Muscle layer of duodenum (tissue), 2 donors: ENCODE measurements around the gene DUSP22.

Experiments
- H3K27ac ChIP-seq: one replicate; pipeline ENCODE4 v1.7.0; 2013; ENCODE audit warnings: mild to moderate bottlenecking, low read length
- H3K27me3 ChIP-seq: one replicate; pipeline ENCODE4 v1.7.0; 2013; ENCODE audit warnings: low read depth, mild to moderate bottlenecking, control low read depth, low read length
- H3K36me3 ChIP-seq, 2 donors: one replicate each; pipeline ENCODE4 v1.7.0; 2013; ENCODE audit warnings: low read length in 2 of 2, control low read depth in 1 of 2, mild to moderate bottlenecking in 1 of 2; ENCODE audit not compliant: insufficient read depth in 2 of 2, control insufficient read depth in 1 of 2
- H3K4me1 ChIP-seq, 2 donors: one replicate each; pipeline ENCODE4 v1.7.0; 2013; ENCODE audit warnings: low read length in 2 of 2, mild to moderate bottlenecking in 2 of 2, control low read depth in 1 of 2, moderate library complexity in 1 of 2; ENCODE audit not compliant: insufficient read depth in 2 of 2, control insufficient read depth in 1 of 2
- H3K4me3 ChIP-seq, 2 donors: one replicate each; pipeline ENCODE4 v1.7.0; 2013; ENCODE audit warnings: low read length in 2 of 2, low read depth in 1 of 2, mild to moderate bottlenecking in 1 of 2
- H3K9me3 ChIP-seq, 2 donors: one replicate each; pipeline ENCODE4 v1.7.0; 2013; ENCODE audit warnings: low read length in 2 of 2, control low read depth in 1 of 2, mild to moderate bottlenecking in 1 of 2; ENCODE audit not compliant: control insufficient read depth in 1 of 2
- donor health status: healthy.

DUSP22 gene

DNA sequence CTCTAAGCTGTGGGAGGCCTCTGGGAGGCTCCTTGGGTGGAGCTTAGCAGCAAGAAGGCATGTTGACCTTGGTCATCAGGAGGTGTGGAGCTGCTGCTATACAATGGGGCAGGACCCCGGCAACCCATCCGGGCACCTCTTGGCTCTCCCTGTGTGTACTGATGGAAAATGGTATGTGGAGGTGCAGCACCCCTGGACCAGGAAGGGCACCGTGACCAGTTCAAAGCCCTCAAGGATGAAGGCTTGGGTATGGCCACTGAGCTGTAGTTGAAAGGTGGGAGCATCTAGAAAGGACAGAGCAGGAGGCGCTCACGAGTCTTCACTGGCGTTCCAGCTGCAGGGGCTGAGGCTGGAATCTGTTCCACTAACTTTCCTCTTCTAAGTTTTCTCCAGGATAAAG is 92.6 kb downstream of the DUSP22 start:
- Histone ChIP-seq H3K9me3 (no peaks in the 10 kb centered on the region), H3K27me3 (peaks cover 20% of the 10 kb centered on the region), H3K4me3 (no peak overlapping the region), H3K4me1 (no peaks in the 10 kb centered on the region), H3K27ac (no peak overlapping the region), H3K36me3 (no peaks in the 10 kb centered on the region)

DNA sequence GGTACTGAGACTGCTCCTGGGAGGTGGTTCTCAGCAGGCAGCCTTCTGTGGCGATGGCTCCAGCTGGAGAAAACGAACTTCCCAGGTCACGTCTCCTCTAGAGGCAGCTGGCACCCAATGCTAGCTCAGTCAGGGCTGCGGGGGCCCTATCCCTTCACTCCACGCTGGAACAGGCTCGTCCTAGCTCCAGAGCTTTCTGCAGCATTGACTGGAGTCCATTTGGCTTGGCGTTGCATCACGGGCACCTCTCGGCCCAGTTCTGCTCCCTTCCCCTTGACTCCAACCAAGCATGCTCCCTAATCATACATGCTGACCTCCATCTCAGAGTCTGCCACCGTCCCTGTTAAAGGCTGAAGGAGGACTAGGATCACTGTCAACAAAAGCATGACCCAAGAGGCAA is 93.3 kb downstream of the DUSP22 start:
- H3K27me3 ChIP-seq, result peaks cover 15% of the 10 kb centered on the region
- H3K4me3 ChIP-seq, result no peak overlapping the region
- H3K27ac ChIP-seq, result no peak overlapping the region
- no peaks in the 10 kb centered on the region for H3K9me3 ChIP-seq
- no peaks in the 10 kb centered on the region for H3K36me3 ChIP-seq
- peaks cover 0 to under 1% of the 10 kb centered on the region in 2 donors for H3K4me1 ChIP-seq

DNA sequence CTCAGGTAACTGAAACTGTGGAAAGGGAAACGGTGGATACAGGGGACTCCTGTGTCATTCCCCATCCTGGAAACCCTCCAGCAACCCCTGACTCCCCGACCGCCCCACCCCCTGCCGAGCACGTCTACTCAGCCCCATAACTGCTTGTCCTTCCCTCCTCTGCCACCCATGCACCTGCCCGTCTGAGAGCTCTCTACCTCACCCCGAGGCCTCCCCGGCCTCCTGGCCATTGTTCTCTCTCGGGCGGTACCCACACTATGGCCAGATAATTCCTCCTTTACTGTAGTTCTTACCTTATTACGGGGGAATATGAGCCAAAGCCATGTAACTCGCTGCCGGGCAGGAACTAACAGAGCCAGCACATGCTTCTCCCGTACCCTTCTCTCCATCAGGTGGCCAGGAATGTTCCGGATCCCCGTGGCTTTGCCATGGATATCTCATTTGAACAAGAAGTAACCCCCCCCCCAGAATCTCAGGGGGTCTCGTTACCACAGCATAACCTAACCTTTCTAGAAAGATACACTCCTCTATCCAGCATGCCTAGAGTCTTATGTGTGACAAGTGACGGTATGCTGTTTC is 94.5 kb downstream of the DUSP22 start:
- Histone ChIP-seq H3K4me3 (no peak overlapping the region), H3K4me1 (peaks cover 0 to 10% of the 10 kb centered on the region in 2 donors), H3K36me3 (no peaks in the 10 kb centered on the region), H3K27me3 (peaks cover 16% of the 10 kb centered on the region), H3K9me3 (no peaks in the 10 kb centered on the region), H3K27ac (no peak overlapping the region)

DNA sequence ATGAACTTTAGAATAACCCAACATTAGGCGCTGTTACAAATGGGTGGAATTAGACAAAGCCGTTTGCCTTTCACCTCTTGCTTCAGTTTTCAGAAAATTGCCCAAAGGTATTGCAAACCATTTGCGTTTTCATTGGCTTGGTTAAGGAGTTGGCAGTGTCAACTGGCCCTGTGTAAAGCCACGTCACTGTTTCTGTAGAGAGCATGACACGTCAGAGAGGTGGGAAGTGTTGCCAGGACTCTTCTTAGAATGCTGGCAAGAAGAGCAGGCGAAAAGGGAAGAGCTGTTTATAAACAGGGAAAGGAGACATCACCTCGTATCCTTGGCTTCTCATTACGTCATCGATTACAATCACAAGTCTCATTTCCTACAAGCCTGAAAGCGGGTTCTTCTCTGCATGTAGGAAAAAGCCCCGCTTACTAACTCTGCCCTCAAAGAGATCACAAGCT is 95.0 kb downstream of the DUSP22 start:
- H3K27ac ChIP-seq, result no peak overlapping the region
- H3K9me3 ChIP-seq, result no peaks in the 10 kb centered on the region
- no peak overlapping the region for H3K4me3 ChIP-seq
- H3K4me1 ChIP-seq, result peaks cover 0 to 16% of the 10 kb centered on the region in 2 donors
- H3K27me3 ChIP-seq, result peaks cover 22% of the 10 kb centered on the region
- no peaks in the 10 kb centered on the region for H3K36me3 ChIP-seq

DNA sequence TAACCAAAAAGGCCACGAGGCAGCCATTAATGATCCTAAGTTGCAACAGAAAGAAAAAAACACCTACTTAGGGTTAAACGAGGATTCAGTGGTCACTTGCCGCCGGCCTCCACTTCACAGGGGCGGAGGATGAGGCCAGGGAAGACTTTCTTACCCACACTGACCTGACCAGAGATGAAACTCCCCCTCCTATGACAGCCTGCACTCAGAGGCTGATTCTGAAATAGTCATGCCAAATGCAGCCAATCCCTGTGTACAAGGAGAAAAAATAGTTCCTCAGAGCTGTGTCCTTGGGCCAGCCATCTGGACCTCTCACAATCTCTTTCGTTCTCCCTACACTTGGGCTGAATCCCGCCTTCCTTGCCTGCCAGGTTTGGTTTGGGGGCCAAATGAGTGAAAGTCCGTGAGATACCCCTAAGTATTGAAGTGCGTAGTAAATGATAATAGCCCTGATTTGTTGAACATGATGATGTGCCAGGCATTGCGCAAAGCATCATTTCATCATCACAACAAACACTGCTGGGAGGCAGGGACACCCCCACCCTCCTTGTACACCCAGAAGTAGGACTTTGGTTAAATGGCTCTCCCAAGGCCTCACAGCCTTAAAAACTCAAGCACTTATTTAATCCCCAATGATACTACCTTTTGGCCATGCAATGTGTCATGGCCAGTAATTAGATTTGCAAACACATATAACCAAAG is 96.1 kb downstream of the DUSP22 start:
- H3K4me3 ChIP-seq, result no peak overlapping the region
- peaks cover 0 to 26% of the 10 kb centered on the region in 2 donors for H3K4me1 ChIP-seq
- peaks cover 27% of the 10 kb centered on the region for H3K27me3 ChIP-seq
- no peak overlapping the region for H3K27ac ChIP-seq
- no peaks in the 10 kb centered on the region for H3K9me3 ChIP-seq
- no peaks in the 10 kb centered on the region for H3K36me3 ChIP-seq

DNA sequence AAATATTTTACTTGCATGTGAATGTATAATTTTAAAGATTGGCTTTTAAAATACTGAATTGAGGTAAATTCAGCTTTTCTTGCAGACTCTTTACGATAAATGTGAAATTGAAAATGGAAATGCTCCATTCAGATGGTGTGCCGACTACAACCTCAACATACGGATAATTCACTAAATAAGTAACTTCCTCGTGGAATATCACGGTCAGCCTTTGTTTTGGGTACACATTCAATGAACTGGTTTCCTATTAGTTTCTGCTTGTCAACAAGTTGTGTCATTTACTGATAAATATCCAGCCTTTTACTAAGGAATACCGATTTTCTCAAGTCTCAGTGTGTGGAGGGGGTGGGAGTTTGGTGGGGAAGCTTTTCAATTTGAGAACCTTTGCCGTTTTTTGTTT is 96.9 kb downstream of the DUSP22 start:
- H3K27me3 ChIP-seq, result peaks cover 28% of the 10 kb centered on the region

DNA sequence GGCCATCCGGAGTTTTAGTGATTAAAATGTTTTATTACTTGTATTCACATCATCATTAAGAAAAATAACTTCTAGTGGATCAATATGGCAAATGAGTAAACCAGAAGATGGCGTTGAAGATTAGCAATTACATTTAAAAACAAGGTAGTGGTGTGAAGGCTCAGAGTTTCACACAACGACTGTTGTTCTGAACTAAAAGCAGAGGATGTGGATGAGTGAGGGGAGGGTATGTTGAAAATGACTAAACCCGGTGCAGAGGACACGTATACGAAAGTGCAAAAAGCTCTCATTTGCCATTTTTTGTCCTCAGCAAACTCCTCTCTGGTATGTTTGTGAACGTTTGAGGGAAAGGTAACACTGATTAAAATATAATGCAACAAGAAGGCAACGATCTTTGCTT is 97.3 kb downstream of the DUSP22 start:
- no peak overlapping the region for H3K27ac ChIP-seq
- no peaks in the 10 kb centered on the region for H3K9me3 ChIP-seq
- peaks cover 28% of the 10 kb centered on the region for H3K27me3 ChIP-seq
- no peak overlapping the region for H3K4me3 ChIP-seq
- H3K4me1 ChIP-seq, result peaks cover 0 to 30% of the 10 kb centered on the region in 2 donors
- no peaks in the 10 kb centered on the region for H3K36me3 ChIP-seq

More for the DNA sequence above, 96.9 kb downstream of the DUSP22 start:
- Histone ChIP-seq H3K27ac (no peak overlapping the region), H3K4me3 (no peak overlapping the region), H3K9me3 (no peaks in the 10 kb centered on the region), H3K4me1 (peaks cover 0 to 30% of the 10 kb centered on the region in 2 donors), H3K36me3 (no peaks in the 10 kb centered on the region)

DNA sequence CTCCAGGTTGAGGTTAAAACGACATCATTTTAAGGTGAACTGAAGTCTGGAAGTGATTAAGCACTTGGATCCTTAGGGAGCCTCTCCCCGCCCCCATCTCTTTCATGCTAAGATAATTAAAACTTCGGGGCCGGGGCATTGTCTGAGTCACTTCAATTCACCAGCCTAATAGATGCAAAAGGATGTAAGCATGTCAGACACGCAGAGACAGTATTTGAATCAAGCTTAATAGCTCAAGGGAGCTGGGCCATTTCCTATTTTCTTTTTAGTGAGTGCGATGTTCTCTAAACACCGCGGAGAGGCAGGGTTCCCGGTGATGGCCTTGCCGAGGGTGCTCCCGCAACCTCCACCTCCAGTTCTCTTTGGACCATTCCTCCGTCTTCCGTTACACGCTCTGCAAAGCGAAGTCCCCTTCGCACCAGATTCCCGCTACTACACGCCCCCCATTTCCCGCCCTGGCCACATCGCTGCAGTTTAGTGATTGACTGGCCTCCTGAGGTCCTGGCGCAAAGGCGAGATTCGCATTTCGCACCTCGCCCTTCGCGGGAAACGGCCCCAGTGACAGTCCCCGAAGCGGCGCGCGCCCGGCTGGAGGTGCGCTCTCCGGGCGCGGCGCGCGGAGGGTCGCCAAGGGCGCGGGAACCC is 98.7 kb downstream of the DUSP22 start:
- Histone ChIP-seq H3K36me3 (no peaks in the 10 kb centered on the region), H3K27ac (no peak overlapping the region), H3K9me3 (no peaks in the 10 kb centered on the region), H3K27me3 (peaks cover 29% of the 10 kb centered on the region), H3K4me1 (peaks cover 0 to 30% of the 10 kb centered on the region in 2 donors), H3K4me3 (peak overlapping the region; percentile 45 to 66)

DNA sequence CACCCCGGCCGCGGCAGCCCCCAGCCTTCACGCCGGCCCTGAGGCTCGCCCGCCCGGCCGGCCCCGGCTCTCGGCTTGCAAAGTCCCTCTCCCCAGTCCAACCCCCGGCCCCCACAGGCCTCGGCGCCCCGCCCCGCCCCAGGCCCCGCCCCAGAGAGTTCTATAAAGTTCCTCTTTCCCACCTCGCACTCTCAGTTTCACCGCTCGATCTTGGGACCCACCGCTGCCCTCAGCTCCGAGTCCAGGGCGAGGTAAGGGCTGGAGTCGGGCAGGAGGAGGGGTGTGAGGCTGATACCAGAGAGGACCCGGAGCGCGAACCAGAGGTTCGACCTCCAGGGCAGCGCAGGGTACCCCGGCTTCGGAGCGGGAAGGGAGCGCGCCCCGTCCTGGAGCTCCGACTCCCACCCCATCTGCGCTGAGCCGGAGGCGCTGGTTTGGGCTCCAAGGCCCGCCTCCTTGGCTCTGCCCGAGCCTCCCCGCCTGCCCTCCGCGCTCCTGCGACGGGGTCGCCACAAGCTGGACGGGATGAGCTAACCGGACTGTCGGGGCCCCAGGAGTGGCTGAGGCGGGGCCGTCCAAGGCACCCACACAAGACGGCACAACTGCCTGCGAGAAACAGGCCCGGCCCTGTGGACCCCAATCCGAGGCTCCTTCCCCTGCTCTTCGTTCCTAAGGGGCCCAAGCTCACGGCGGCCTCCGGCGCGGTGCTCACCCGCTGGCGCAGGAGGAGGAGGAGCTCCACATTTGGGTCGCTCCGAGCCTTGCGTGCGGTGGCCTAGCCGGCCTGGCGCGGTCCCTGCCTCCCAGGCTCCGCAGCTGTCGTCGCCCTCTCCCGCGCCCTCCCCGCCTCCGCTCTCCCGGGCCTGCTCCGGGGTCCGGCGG is 99.5 kb downstream of the DUSP22 start, which contains the start of gene IRF4:
Gene IRF4 (plus strand): TSS at position 194 of the 882 bp plus-strand sequence. CDS start 1,401 bp downstream, outside the sequence.
- Histone ChIP-seq H3K4me3 (peak within 1 kb of the TSS; percentile 45 to 66), H3K9me3 (no peaks in the 10 kb centered on the region), H3K36me3 (no peaks in the 10 kb centered on the region), H3K4me1 (peaks cover 0 to 30% of the 10 kb centered on the region in 2 donors), H3K27ac (no peak within 1 kb of the TSS), H3K27me3 (peaks cover 29% of the 10 kb centered on the region)

DNA sequence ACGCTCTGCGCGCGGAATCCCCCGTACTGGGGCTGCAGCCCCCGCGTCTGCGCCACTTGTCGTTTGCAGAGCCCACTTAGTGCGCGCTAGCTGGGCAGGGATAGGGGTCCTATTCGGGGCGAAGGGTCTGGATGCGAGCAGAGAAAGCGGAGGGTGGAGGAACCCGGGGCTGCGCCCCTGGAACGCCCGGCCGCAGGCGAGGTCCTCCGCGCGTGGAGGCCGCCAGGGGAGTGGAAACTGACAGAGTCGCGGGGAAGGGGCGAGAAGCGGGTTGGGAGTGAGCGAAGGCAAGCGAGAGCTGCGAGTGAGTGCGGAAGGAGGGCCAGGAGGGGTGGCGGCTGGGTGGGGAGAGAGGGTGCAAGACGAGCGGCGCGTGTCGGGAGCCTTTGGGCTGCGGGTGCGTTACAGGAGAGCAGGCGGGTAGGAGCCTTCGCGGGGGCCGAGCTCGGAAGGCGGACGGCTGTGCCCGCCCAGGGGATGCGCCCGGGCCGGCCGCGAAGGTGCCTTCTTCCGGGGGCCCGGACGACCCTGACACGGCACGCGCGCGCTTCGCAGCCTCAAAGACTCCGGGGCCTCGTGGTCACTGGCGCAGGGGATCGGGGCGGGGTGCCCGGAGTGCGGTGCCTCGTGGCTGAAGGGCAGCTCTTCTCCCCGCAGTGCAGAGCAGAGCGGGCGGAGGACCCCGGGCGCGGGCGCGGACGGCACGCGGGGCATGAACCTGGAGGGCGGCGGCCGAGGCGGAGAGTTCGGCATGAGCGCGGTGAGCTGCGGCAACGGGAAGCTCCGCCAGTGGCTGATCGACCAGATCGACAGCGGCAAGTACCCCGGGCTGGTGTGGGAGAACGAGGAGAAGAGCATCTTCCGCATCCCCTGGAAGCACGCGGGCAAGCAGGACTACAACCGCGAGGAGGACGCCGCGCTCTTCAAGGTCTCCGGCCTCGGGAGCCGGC is 100.4 kb downstream of the DUSP22 start:
- H3K27me3 ChIP-seq, result peaks cover 35% of the 10 kb centered on the region
- no peak overlapping the region for H3K27ac ChIP-seq
- H3K4me3 ChIP-seq, result peak overlapping the region; percentile 21 to 66
- no peaks in the 10 kb centered on the region for H3K9me3 ChIP-seq
- H3K4me1 ChIP-seq, result peaks cover 0 to 30% of the 10 kb centered on the region in 2 donors
- H3K36me3 ChIP-seq, result no peaks in the 10 kb centered on the region
